Thyroid gland (tissue), 4 donors: ENCODE data around the gene SLC38A10. TPM values are rescaled to one million over a fixed set of nuclear protein-coding genes. Genes with fewer than 3 reads are reported as not detected.
A peak's percentile ranks its signal among the peaks of the same experiment; 100 is the strongest.

Experiments used
- DNase-seq, 2 donors: peaks; one replicate each; pipeline ENCODE4 v3.0.0-alpha.2; 2019
- H3K27ac ChIP-seq, 3 donors: fragments of 200-600 bp; sonication (generic); 1 replicate in 2 of 3; 2 replicates in 1 of 3; pipeline ENCODE4 v1.5.1; 2016 to 2019; ENCODE audit warnings: mild to moderate bottlenecking in 1 of 3, moderate library complexity in 1 of 3
- H3K27me3 ChIP-seq: fragments of 200-600 bp; sonication (generic); one replicate; pipeline ENCODE4 v1.5.1; 2019
- H3K36me3 ChIP-seq, 2 donors: fragments of 200-600 bp; sonication (generic); one replicate each; pipeline ENCODE4 v1.5.1; 2016 to 2019
- H3K4me1 ChIP-seq, 2 donors: fragments of 200-600 bp; sonication (generic); one replicate each; pipeline ENCODE4 v1.5.1; 2017 to 2019
- H3K4me3 ChIP-seq, 3 donors: fragments of 200-600 bp; sonication (generic); replicated peaks in 1 of 3; 1 replicate in 2 of 3; 2 replicates in 1 of 3; pipeline ENCODE4 v1.5.1; 2016; ENCODE audit warnings: mild to moderate bottlenecking in 1 of 3
- H3K9me3 ChIP-seq: fragments of 200-600 bp; sonication (generic); one replicate; pipeline ENCODE4 v1.5.1; 2017
- POLR2A ChIP-seq, 2 donors: fragments of 450-650 bp; IDR thresholded peaks; one replicate each; pipeline ENCODE4 v1.6.1; 2017; ENCODE audit warnings: antibody characterized with exemption in 2 of 2, mild to moderate bottlenecking in 2 of 2, moderate library complexity in 1 of 2
- WGBS, 2 donors: methylation state at CpG; one replicate each; pipeline ENCODE4 v1.1.5; 2017; 5-methylcytosine and 5-hydroxymethylcytosine counted together
- intact Hi-C: fragments of 100-400 bp; cut with DNase I; formaldehyde crosslinking; loops from one replicate; pipeline ENCODE4 v1.15.1; 2023
- total RNA-seq, 4 donors: library from RNA; depleted of rRNA; stranded (reverse); fragments of >200 nt; gene quantifications; one replicate each; pipeline ENCODE4 v1.2.3, GENCODE V29; 2016
- TF ChIP-seq, protein P1 (sequence below), 6 experiments: fragments of 200-600 bp in 3 of 6; fragments of 450-650 bp in 3 of 6; sonication (generic) in 3 of 6; IDR thresholded peaks; one replicate each; pipeline ENCODE4 v1.5.1; 2016 to 2019; ENCODE audit warnings: antibody characterized with exemption in 6 of 6, mild to moderate bottlenecking in 2 of 6, inconsistent platforms in 1 of 6, moderate library complexity in 1 of 6

SLC38A10 gene
- total RNA-seq, 4 donors from 2014 or later: 81.8 to 140 (median 121) TPM

DNA sequence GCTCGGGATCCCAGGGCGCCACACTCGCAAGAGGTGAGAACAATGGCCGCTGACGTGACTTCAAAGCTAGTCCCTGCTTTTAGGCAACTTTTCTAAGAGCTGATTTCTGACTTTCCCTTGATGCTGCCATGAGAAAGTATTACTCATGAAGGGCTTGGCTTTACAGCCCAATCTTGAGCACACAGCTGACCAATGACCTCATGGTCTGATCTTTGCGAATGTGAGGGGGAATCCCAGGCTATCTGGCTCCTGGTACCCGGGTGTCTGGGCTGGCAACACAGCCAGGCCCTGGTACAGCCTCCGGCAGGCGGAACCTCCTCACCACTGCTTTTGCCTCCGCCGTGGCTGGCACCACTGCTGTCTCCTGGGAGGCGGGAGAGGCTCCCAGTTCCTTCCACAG lies 38.5 kb downstream of the SLC38A10 start:
- peaks cover 31 to 33% of the 10 kb centered on the region in 2 donors for H3K4me1 ChIP-seq
- H3K36me3 ChIP-seq: peaks cover 30 to 36% of the 10 kb centered on the region in 2 donors
- 79 to 82% methylated on average over 10 to 12 of the region's 12 CpGs for WGBS, 2 donors
- H3K27me3 ChIP-seq: no peaks in the 10 kb centered on the region
- no peaks in the 10 kb centered on the region for H3K9me3 ChIP-seq
- TF ChIP-seq, protein P1, sequence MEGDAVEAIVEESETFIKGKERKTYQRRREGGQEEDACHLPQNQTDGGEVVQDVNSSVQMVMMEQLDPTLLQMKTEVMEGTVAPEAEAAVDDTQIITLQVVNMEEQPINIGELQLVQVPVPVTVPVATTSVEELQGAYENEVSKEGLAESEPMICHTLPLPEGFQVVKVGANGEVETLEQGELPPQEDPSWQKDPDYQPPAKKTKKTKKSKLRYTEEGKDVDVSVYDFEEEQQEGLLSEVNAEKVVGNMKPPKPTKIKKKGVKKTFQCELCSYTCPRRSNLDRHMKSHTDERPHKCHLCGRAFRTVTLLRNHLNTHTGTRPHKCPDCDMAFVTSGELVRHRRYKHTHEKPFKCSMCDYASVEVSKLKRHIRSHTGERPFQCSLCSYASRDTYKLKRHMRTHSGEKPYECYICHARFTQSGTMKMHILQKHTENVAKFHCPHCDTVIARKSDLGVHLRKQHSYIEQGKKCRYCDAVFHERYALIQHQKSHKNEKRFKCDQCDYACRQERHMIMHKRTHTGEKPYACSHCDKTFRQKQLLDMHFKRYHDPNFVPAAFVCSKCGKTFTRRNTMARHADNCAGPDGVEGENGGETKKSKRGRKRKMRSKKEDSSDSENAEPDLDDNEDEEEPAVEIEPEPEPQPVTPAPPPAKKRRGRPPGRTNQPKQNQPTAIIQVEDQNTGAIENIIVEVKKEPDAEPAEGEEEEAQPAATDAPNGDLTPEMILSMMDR (IDR thresholded peaks at IDR 0.05): no peak
- no peak for TF ChIP-seq POLR2A (IDR thresholded peaks at IDR 0.05)
- intact Hi-C loops: no loop called here
- no peak overlapping the region for H3K4me3 ChIP-seq
- peak overlapping the region; percentile 95 to 99 (median 98) for H3K27ac ChIP-seq
- peak; percentile 28 to 36 for DNase-seq

DNA sequence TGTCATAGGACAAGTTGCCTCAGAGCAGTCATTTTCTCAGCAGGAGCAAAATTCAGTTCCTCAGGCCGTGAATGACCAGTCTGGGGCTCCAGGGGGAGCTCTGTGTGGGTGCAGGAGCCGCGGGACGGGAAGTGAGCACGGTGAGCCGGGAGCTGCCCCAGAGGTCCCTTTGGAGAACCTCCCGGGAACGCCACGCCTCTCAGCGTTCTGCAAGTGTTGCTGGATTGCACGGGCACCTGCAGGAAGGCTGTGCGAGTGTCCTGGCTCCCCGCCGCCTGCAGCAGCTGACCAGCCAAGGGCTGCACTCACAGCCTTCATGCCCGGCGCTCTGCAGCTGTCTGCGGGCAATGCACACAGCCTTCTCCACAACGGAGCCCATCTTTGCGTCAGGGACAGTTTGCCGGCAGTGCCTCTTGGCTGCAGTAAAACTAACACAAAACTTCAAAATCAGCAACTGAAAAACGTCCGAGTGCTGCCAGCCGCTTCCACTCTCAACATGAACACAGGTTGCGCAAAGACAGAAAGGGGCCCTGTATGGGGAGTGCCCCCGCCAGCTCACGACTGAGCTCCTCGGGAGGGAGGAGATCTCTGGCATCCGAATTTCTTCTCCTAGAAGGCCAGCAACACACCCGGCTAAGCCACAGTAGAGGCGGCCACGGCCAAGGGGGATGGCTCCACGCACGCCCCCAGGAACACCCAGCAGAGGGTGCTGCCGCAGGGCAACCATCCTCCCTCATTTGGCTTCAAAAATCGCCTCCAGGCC lies 40.0 kb downstream of the SLC38A10 start:
- intact Hi-C loops: loop anchor here (5.0 kb wide), 1 partner anchor 347 kb away; no protein-coding TSS in a partner anchor
- Histone ChIP-seq H3K4me3 (no peak overlapping the region), H3K36me3 (peaks cover 34 to 35% of the 10 kb centered on the region in 2 donors), H3K27me3 (no peaks in the 10 kb centered on the region), H3K4me1 (peaks cover 31 to 33% of the 10 kb centered on the region in 2 donors), H3K27ac (peak overlapping the region; percentile 90 to 99 (median 98)), H3K9me3 (no peaks in the 10 kb centered on the region)
- 11 to 26% methylated on average over 24 to 30 of the region's 35 CpGs for WGBS, 2 donors
- peak; percentile 99 for DNase-seq
- peak in 1 of 2 donors; percentile 79 for TF ChIP-seq POLR2A (IDR thresholded peaks at IDR 0.05)
- TF ChIP-seq, protein P1 (IDR thresholded peaks at IDR 0.05): peak; percentile 16 to 79 (median 60)

DNA sequence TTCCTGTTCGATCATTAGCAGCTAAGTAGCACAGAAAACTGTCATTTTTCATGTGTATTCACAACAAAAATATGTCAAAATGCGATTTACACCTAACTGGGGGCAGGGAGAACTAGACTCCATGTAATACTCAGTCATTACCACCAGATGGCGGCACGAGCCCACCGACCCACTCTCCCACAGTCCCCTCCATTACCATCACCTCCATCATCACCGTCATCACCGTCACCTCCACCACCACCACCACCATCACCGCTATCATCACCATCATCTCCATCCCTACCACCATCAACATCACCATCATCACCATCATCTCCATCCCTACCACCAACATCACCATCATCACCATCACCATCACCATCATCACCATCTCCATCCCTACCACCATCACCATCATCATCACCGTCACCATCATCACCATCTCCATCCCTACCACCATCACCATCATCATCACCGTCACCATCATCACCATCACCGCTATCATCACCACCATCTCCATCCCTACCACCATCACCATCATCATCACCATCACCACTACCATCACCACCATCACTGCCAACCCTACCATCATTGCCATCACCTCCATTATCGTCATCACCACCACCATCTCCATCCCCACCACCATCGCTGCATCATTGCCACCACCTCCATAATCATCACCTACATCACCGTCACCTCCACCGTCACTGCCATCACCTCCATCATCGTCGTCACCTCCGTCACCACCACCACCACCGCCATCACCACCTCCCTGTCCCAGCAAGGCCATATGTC lies 41.6 kb downstream of the SLC38A10 start:
- H3K4me1 ChIP-seq: peaks cover 31 to 33% of the 10 kb centered on the region in 2 donors
- TF ChIP-seq POLR2A (IDR thresholded peaks at IDR 0.05): no peak
- TF ChIP-seq, protein P1 (IDR thresholded peaks at IDR 0.05): peak; percentile 63 to 97 (median 79)
- DNase-seq: peak; percentile 40 to 43
- H3K27ac ChIP-seq: peak overlapping the region in 2 of 3 donors; percentile 98 to 99
- WGBS, 2 donors: 64 to 66% methylated on average over 19 of the region's 19 CpGs
- H3K36me3 ChIP-seq: peaks cover 21 to 27% of the 10 kb centered on the region in 2 donors
- intact Hi-C loops: loop anchor here (2.0 to 5.0 kb wide), 2 partner anchors 229 to 349 kb away; no protein-coding TSS in a partner anchor
- H3K9me3 ChIP-seq: no peaks in the 10 kb centered on the region
- H3K27me3 ChIP-seq: no peaks in the 10 kb centered on the region
- no peak overlapping the region for H3K4me3 ChIP-seq

DNA sequence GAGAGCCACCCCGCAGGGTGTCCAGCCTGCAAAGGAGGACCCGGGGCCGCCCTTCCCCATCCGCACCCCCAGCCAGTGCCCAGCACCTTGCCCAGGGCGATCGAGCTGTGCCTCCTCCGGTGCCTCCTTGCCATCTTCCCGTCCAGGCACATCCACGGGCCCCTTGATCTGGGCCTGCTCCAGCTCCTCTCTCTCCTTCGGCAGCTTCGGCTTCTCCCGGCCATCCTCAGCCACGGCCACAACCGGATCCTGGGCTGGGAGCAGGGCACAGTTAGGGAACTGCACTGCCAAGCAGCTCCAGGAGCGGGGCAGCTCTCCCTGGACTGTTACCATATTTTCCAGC lies 42.1 kb downstream of the SLC38A10 start:
- intact Hi-C loops: loop anchor here (2.0 to 5.0 kb wide), 2 partner anchors 230 to 349 kb away; no protein-coding TSS in a partner anchor
- WGBS, 2 donors: 71 to 84% methylated on average over 10 to 14 of the region's 15 CpGs
- Histone ChIP-seq H3K4me3 (no peak overlapping the region), H3K27me3 (no peaks in the 10 kb centered on the region), H3K4me1 (peaks cover 31 to 33% of the 10 kb centered on the region in 2 donors), H3K9me3 (no peaks in the 10 kb centered on the region), H3K27ac (no peak overlapping the region), H3K36me3 (peaks cover 21 to 27% of the 10 kb centered on the region in 2 donors)
- no peak for DNase-seq
- no peak for TF ChIP-seq POLR2A (IDR thresholded peaks at IDR 0.05)
- TF ChIP-seq, protein P1 (IDR thresholded peaks at IDR 0.05): no peak
